Panc1 (cell line): ENCODE data around the gene SLC16A11. TPM values are rescaled to one million over a fixed set of nuclear protein-coding genes. Genes with fewer than 3 reads are reported as not detected.

Experiments used
- ATAC-seq: fragments of 200-7000 bp; cut with Tn5 transposase; 2 replicates; pipeline ENCODE4 v1.9.1; 2020; ENCODE audit warnings: mild to moderate bottlenecking, moderate library complexity
- BruUV-seq: library from RNA; stranded (reverse); fragments of 400-500 nt; replicated peaks from 2 replicates; lab custom pipeline; 2021; lab: Mats Ljungman, UMichigan
- CTCF ChIA-PET: fragments of 300-600 bp; sonication (Branson Sonifier 250); formaldehyde crosslinking; loops from one replicate; lab custom pipeline; 2022; ENCODE audit warnings: antibody characterized with exemption; lab: Charles Lee
- POLR2A ChIA-PET: fragments of 300-600 bp; sonication (Branson Sonifier 250); formaldehyde crosslinking; loops from one replicate; lab custom pipeline; 2022; ENCODE audit warnings: antibody characterized with exemption; lab: Charles Lee
- DNase-seq: peaks from one replicate; pipeline ENCODE4 v3.0.0-alpha.2; 2010; ENCODE audit warnings: low read depth, low spot score
- H3K27ac ChIP-seq: 2 replicates; pipeline ENCODE4 v1.5.1; 2011; ENCODE audit warnings: mild to moderate bottlenecking, low read length, inconsistent platforms
- H3K27me3 ChIP-seq: fragments of 200-500 bp; sonication (Bioruptor generic); 2 replicates; pipeline ENCODE4 v1.6.0; 2014; ENCODE audit warnings: low read length, inconsistent platforms; ENCODE audit not compliant: control insufficient read depth, insufficient read depth
- H3K36me3 ChIP-seq: fragments of 200-500 bp; sonication (Bioruptor generic); 2 replicates; pipeline ENCODE4 v1.5.1; 2014; ENCODE audit warnings: inconsistent platforms, mild to moderate bottlenecking, low read length, moderate library complexity; ENCODE audit not compliant: control insufficient read depth, insufficient read depth
- H3K4me1 ChIP-seq: 2 replicates; pipeline ENCODE4 v1.5.1; 2011; ENCODE audit warnings: inconsistent platforms, mild to moderate bottlenecking, low read length, moderate library complexity; ENCODE audit not compliant: control insufficient read depth, insufficient read depth
- H3K4me3 ChIP-seq, 2 experiments: 2 replicates each; pipeline ENCODE4 v1.5.1; 2011 to 2012; ENCODE audit warnings: low read depth in 2 of 2, low read length in 2 of 2, mild to moderate bottlenecking in 2 of 2, inconsistent platforms in 1 of 2, moderate library complexity in 1 of 2
- H3K9me3 ChIP-seq: fragments of 200-500 bp; sonication (Bioruptor generic); 2 replicates; pipeline ENCODE4 v1.5.1; 2014; ENCODE audit warnings: low read depth, mild to moderate bottlenecking, inconsistent platforms, low read length, moderate library complexity; ENCODE audit not compliant: control insufficient read depth, insufficient read depth
- CTCF ChIP-seq: fragments of 450-650 bp; IDR thresholded peaks from 2 replicates; pipeline ENCODE4 v1.5.1; 2017; ENCODE audit warnings: mild to moderate bottlenecking
- POLR2AphosphoS5 ChIP-seq: IDR thresholded peaks from 2 replicates; pipeline ENCODE4 v1.6.1; 2012; ENCODE audit warnings: mild to moderate bottlenecking, low read depth, low read length, moderate library complexity
- REST ChIP-seq, 2 experiments: IDR thresholded peaks; 2 replicates each; pipeline ENCODE4 v1.6.1; 2011 to 2012; ENCODE audit warnings: low read depth in 2 of 2, control low read depth in 1 of 2, low read length in 1 of 2, mild to moderate bottlenecking in 1 of 2, moderate library complexity in 1 of 2; ENCODE audit not compliant: insufficient read depth in 1 of 2
- SIN3A ChIP-seq: IDR thresholded peaks from 2 replicates; pipeline ENCODE4 v1.6.1; 2012; ENCODE audit warnings: low read depth, mild to moderate bottlenecking, low read length, moderate library complexity, borderline replicate concordance; ENCODE audit not compliant: insufficient read depth
- TCF7L2 ChIP-seq: IDR thresholded peaks from 2 replicates; pipeline ENCODE4 v1.6.1; 2011; ENCODE audit warnings: mild to moderate bottlenecking, low read depth, low read length, inconsistent platforms
- in situ Hi-C: cut with HindIII; loops from 2 replicates; pipeline ENCODE4 v1.10.0; 2016; ENCODE audit warnings: low sequenced_read_pairs, low pct_unique_long_range_greater_than_20kb
- intact Hi-C: fragments of 100-400 bp; cut with micrococcal nuclease; formaldehyde crosslinking; loops from one replicate; pipeline ENCODE4 v1.10.0; 2022; ENCODE audit not compliant: unreplicated experiment
- total RNA-seq: library from RNA; stranded (reverse); gene quantifications from one replicate; pipeline ENCODE4 v1.2.1, GENCODE V29; 2021; ENCODE audit not compliant: unreplicated experiment

Gene SLC16A11
- total RNA-seq, 1 experiment from 2014 or later: not detected

- ATAC-seq: no peak
- in situ Hi-C loops: no loop called here
- no peak for DNase-seq
- Histone ChIP-seq H3K4me3 (no peak overlapping the region), H3K36me3 (no peaks in the 10 kb centered on the region), H3K27me3 (no peaks in the 10 kb centered on the region), H3K9me3 (no peaks in the 10 kb centered on the region), H3K4me1 (peaks cover 12% of the 10 kb centered on the region), H3K27ac (no peak overlapping the region)
- ChIA-PET CTCF (no interaction called here), POLR2A (interaction anchor here (0.6 kb wide), 1 partner anchor 100 kb away, joined by 7 read pairs; no protein-coding TSS in a partner anchor)
- TF ChIP-seq POLR2AphosphoS5 (no peak), REST (IDR thresholded peaks at IDR 0.05; ENCODE audit: insufficient read depth in 1 of 2, low read depth in 2 of 2, low read length in 1 of 2) (no peak), TCF7L2 (no peak), CTCF (no peak), SIN3A (no peak)
- no TSS peak for BruUV-seq
- intact Hi-C loops: loop anchor here (10.0 kb wide), 1 partner anchor 123 kb away; no protein-coding TSS in a partner anchor
These were observed 2.0 kb downstream of the SLC16A11 start for GRCh38 chr17:7041607-7042500.

- BruUV-seq: no TSS peak
- in situ Hi-C loops (no loop called here), intact Hi-C loops (loop anchor here (10.0 kb wide), 1 partner anchor 125 kb away; no protein-coding TSS in a partner anchor)
- no peaks in the 10 kb centered on the region for H3K27me3 ChIP-seq
- no peaks in the 10 kb centered on the region for H3K36me3 ChIP-seq
- H3K4me1 ChIP-seq: peaks cover 9% of the 10 kb centered on the region
- H3K9me3 ChIP-seq: no peaks in the 10 kb centered on the region
- no peak overlapping the region for H3K4me3 ChIP-seq
- H3K27ac ChIP-seq: no peak overlapping the region
- ChIA-PET POLR2A (no interaction called here), CTCF (interaction anchor here (0.7 kb wide), 1 partner anchor 139 kb away, joined by 4 read pairs; no protein-coding TSS in a partner anchor)
- ATAC-seq (no peak), DNase-seq (no peak)
- TF ChIP-seq CTCF (no peak), POLR2AphosphoS5 (no peak), TCF7L2 (no peak), SIN3A (no peak), REST (IDR thresholded peaks at IDR 0.05; ENCODE audit: insufficient read depth in 1 of 2, low read depth in 2 of 2, low read length in 1 of 2) (no peak)
These were observed 4.1 kb downstream of the SLC16A11 start for GRCh38 chr17:7039832-7040231.
